GM18867 (cell line): ENCODE results near the gene NOL4L.

Source experiments
- ATAC-seq: cut with Tn5 transposase; IDR thresholded peaks from one replicate; pipeline ENCODE4 v1.9.1; 2021; ENCODE audit warnings: mild to moderate bottlenecking, moderate library complexity; ENCODE audit not compliant: unreplicated experiment

The NOL4L gene

GRCh38 chr20:32577657-32578056 is 7.5 kb downstream of the NOL4L start:
- no peak for ATAC-seq

GRCh38 chr20:32577023-32577422 is 8.1 kb downstream of the NOL4L start:
- no peak for ATAC-seq

GRCh38 chr20:32576560-32576959 is 8.6 kb downstream of the NOL4L start:
- ATAC-seq = no peak

GRCh38 chr20:32575805-32576204 is 9.3 kb downstream of the NOL4L start:
- no peak for ATAC-seq

- no peak for ATAC-seq
Observed at GRCh38 chr20:32575227-32575581, 9.9 kb downstream of the NOL4L start.

GRCh38 chr20:32574296-32575226 is 10.6 kb downstream of the NOL4L start:
- no peak for ATAC-seq

- no peak for ATAC-seq
Observed at GRCh38 chr20:32573167-32573851, 11.8 kb downstream of the NOL4L start.

- ATAC-seq = no peak
Observed at GRCh38 chr20:32572271-32572968, 12.7 kb downstream of the NOL4L start.

- no peak for ATAC-seq
Observed at GRCh38 chr20:32571566-32571965, 13.6 kb downstream of the NOL4L start.

GRCh38 chr20:32570401-32571190 is 14.5 kb downstream of the NOL4L start:
- ATAC-seq = no peak

- ATAC-seq = no peak
Observed at GRCh38 chr20:32569380-32570305, 15.5 kb downstream of the NOL4L start.

- ATAC-seq = no peak
Observed at GRCh38 chr20:32569018-32569379, 16.1 kb downstream of the NOL4L start.

GRCh38 chr20:32567384-32568178 is 17.6 kb downstream of the NOL4L start:
- no peak for ATAC-seq

- no peak for ATAC-seq
Observed at GRCh38 chr20:32566379-32567374, 18.5 kb downstream of the NOL4L start.

GRCh38 chr20:32565735-32566032 is 19.4 kb downstream of the NOL4L start:
- no peak for ATAC-seq

- ATAC-seq = no peak
Observed at GRCh38 chr20:32564921-32565734, 20.0 kb downstream of the NOL4L start.

GRCh38 chr20:32564440-32564839 is 20.7 kb downstream of the NOL4L start:
- ATAC-seq = no peak
